ENCODE data around the gene JAK3.

Gene JAK3

GRCh38 chr19:17861542-17862402 lies 14.0 kb upstream of the JAK3 start:
- Histone ChIP-seq H3K9ac (ENCODE audit: low read length) (peak overlapping the region; percentile 38), H3K27ac (ENCODE audit: low read depth, low read length) (no peak overlapping the region), H3K4me3 (ENCODE audit: low read length) (peak overlapping the region; percentile 29), H3K27me3 (ENCODE audit: control insufficient read depth, insufficient read depth, low read length) (no peaks in the 10 kb centered on the region), H3K4me1 (ENCODE audit: control insufficient read depth, insufficient read depth, low read length) (peaks cover 10% of the 10 kb centered on the region), H3K36me3 (ENCODE audit: control insufficient read depth, insufficient read depth, low read length) (peaks cover 25% of the 10 kb centered on the region)

GRCh38 chr19:17860993-17861360 lies 13.2 kb upstream of the JAK3 start:
- Histone ChIP-seq H3K36me3 (ENCODE audit: control insufficient read depth, insufficient read depth, low read length) (peaks cover 25% of the 10 kb centered on the region), H3K27me3 (ENCODE audit: control insufficient read depth, insufficient read depth, low read length) (no peaks in the 10 kb centered on the region), H3K4me1 (ENCODE audit: control insufficient read depth, insufficient read depth, low read length) (peaks cover 10% of the 10 kb centered on the region), H3K9ac (ENCODE audit: low read length) (peak overlapping the region; percentile 39), H3K27ac (ENCODE audit: low read depth, low read length) (no peak overlapping the region), H3K4me3 (ENCODE audit: low read length) (peak overlapping the region; percentile 86)

GRCh38 chr19:17860331-17860992 lies 12.7 kb upstream of the JAK3 start:
- Histone ChIP-seq H3K27ac (ENCODE audit: low read depth, low read length) (peak overlapping the region; percentile 87), H3K4me1 (ENCODE audit: control insufficient read depth, insufficient read depth, low read length) (peaks cover 10% of the 10 kb centered on the region), H3K36me3 (ENCODE audit: control insufficient read depth, insufficient read depth, low read length) (peaks cover 25% of the 10 kb centered on the region), H3K4me3 (ENCODE audit: low read length) (peak overlapping the region; percentile 86), H3K27me3 (ENCODE audit: control insufficient read depth, insufficient read depth, low read length) (no peaks in the 10 kb centered on the region), H3K9ac (ENCODE audit: low read length) (peak overlapping the region; percentile 39)

- Histone ChIP-seq H3K4me3 (ENCODE audit: low read length) (peak within 1 kb of the TSS; percentile 86), H3K27ac (ENCODE audit: low read depth, low read length) (peak within 1 kb of the TSS; percentile 87), H3K9ac (ENCODE audit: low read length) (peak within 1 kb of the TSS; percentile 39), H3K4me1 (ENCODE audit: control insufficient read depth, insufficient read depth, low read length) (peaks cover 10% of the 10 kb centered on the region), H3K36me3 (ENCODE audit: control insufficient read depth, insufficient read depth, low read length) (peaks cover 25% of the 10 kb centered on the region), H3K27me3 (ENCODE audit: control insufficient read depth, insufficient read depth, low read length) (no peaks in the 10 kb centered on the region)
These were observed 11.9 kb upstream of the JAK3 start, which contains the start of gene RPL18A for GRCh38 chr19:17859533-17860330. Gene RPL18A, plus strand, starts transcription at chr19:17859910. Its CDS starts 47 bp downstream, at chr19:17859957.

GRCh38 chr19:17855280-17856152 lies 7.7 kb upstream of the JAK3 start:
- Histone ChIP-seq H3K36me3 (ENCODE audit: control insufficient read depth, insufficient read depth, low read length) (no peaks in the 10 kb centered on the region), H3K27ac (ENCODE audit: low read depth, low read length) (no peak overlapping the region), H3K9ac (ENCODE audit: low read length) (no peak overlapping the region), H3K4me1 (ENCODE audit: control insufficient read depth, insufficient read depth, low read length) (peaks cover under 1% of the 10 kb centered on the region), H3K4me3 (ENCODE audit: low read length) (no peak overlapping the region), H3K27me3 (ENCODE audit: control insufficient read depth, insufficient read depth, low read length) (no peaks in the 10 kb centered on the region)

GRCh38 chr19:17854061-17854460 lies 6.3 kb upstream of the JAK3 start:
- Histone ChIP-seq H3K36me3 (ENCODE audit: control insufficient read depth, insufficient read depth, low read length) (no peaks in the 10 kb centered on the region), H3K4me1 (ENCODE audit: control insufficient read depth, insufficient read depth, low read length) (no peaks in the 10 kb centered on the region), H3K9ac (ENCODE audit: low read length) (no peak overlapping the region), H3K27me3 (ENCODE audit: control insufficient read depth, insufficient read depth, low read length) (no peaks in the 10 kb centered on the region), H3K4me3 (ENCODE audit: low read length) (no peak overlapping the region), H3K27ac (ENCODE audit: low read depth, low read length) (no peak overlapping the region)

- Histone ChIP-seq H3K9ac (ENCODE audit: low read length) (no peak overlapping the region), H3K27ac (ENCODE audit: low read depth, low read length) (no peak overlapping the region), H3K4me1 (ENCODE audit: control insufficient read depth, insufficient read depth, low read length) (no peaks in the 10 kb centered on the region), H3K4me3 (ENCODE audit: low read length) (no peak overlapping the region), H3K27me3 (ENCODE audit: control insufficient read depth, insufficient read depth, low read length) (no peaks in the 10 kb centered on the region), H3K36me3 (ENCODE audit: control insufficient read depth, insufficient read depth, low read length) (no peaks in the 10 kb centered on the region)
These were observed 962 bp upstream of the JAK3 start for GRCh38 chr19:17848595-17849292.

- no peaks in the 10 kb centered on the region for H3K4me1 ChIP-seq (ENCODE audit: control insufficient read depth, insufficient read depth, low read length)
- no peaks in the 10 kb centered on the region for H3K36me3 ChIP-seq (ENCODE audit: control insufficient read depth, insufficient read depth, low read length)
- no peak overlapping the region for H3K9ac ChIP-seq (ENCODE audit: low read length)
- peak overlapping the region; percentile 21 for H3K4me3 ChIP-seq (ENCODE audit: low read length)
- H3K27ac ChIP-seq (ENCODE audit: low read depth, low read length) = no peak overlapping the region
- H3K27me3 ChIP-seq (ENCODE audit: control insufficient read depth, insufficient read depth, low read length) = peaks cover 3% of the 10 kb centered on the region
These were observed 1.6 kb downstream of the JAK3 start for GRCh38 chr19:17846146-17846545.

- no peak overlapping the region for H3K27ac ChIP-seq (ENCODE audit: low read depth, low read length)
- H3K4me3 ChIP-seq (ENCODE audit: low read length) = no peak overlapping the region
- H3K36me3 ChIP-seq (ENCODE audit: control insufficient read depth, insufficient read depth, low read length) = no peaks in the 10 kb centered on the region
- peaks cover 5% of the 10 kb centered on the region for H3K27me3 ChIP-seq (ENCODE audit: control insufficient read depth, insufficient read depth, low read length)
- no peak overlapping the region for H3K9ac ChIP-seq (ENCODE audit: low read length)
- no peaks in the 10 kb centered on the region for H3K4me1 ChIP-seq (ENCODE audit: control insufficient read depth, insufficient read depth, low read length)
These were observed 3.8 kb downstream of the JAK3 start for GRCh38 chr19:17843908-17844490.

- Histone ChIP-seq H3K9ac (ENCODE audit: low read length) (no peak overlapping the region), H3K27me3 (ENCODE audit: control insufficient read depth, insufficient read depth, low read length) (peaks cover 5% of the 10 kb centered on the region)
These were observed 4.4 kb downstream of the JAK3 start for GRCh38 chr19:17843292-17843827.

More at GRCh38 chr19:17843292-17843827, 4.4 kb downstream of the JAK3 start:
- H3K4me1 ChIP-seq (ENCODE audit: control insufficient read depth, insufficient read depth, low read length) = no peaks in the 10 kb centered on the region
- no peak overlapping the region for H3K27ac ChIP-seq (ENCODE audit: low read depth, low read length)
- no peaks in the 10 kb centered on the region for H3K36me3 ChIP-seq (ENCODE audit: control insufficient read depth, insufficient read depth, low read length)
- H3K4me3 ChIP-seq (ENCODE audit: low read length) = no peak overlapping the region

All from rectal smooth muscle tissue (tissue), 1 donor.